Upper lobe of left lung (tissue), 4 donors: ENCODE measurements around the gene POLR2M.

Experiments
- CTCF ChIP-seq, 6 experiments: fragments of 450-650 bp in 4 of 6; fragments of 200-600 bp in 2 of 6; sonication (generic) in 2 of 6; IDR thresholded peaks; one replicate each; pipeline ENCODE4 v1.5.1; 2016 to 2019; ENCODE audit warnings: antibody characterized with exemption in 6 of 6
- POLR2A ChIP-seq, 4 donors: fragments of 450-650 bp; IDR thresholded peaks; one replicate each; pipeline ENCODE4 v1.5.1; 2016 to 2017; ENCODE audit warnings: antibody characterized with exemption in 4 of 4, mild to moderate bottlenecking in 2 of 4

DNA sequence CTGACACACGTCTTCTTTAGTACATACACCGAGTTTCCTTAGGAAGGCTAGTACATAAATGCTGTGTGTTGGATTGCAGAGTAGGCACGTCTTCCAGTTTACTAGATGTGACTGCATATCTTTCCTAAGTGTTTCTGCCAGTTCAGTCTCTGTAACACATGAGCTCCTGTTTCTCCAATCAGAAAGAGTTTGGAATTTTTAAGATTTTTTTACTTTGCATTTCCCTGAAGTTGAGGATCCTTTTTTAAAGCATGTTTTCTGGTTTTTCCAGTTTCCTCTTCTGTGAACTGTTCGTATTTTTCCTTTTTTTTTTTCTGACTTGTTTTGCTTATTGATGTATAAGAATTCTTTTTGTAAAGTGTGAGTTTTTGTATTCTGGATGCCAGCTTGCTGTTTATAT, 7.5 kb upstream of the POLR2M start:
- no peak for TF ChIP-seq CTCF (IDR thresholded peaks at IDR 0.05)
- TF ChIP-seq POLR2A (IDR thresholded peaks at IDR 0.05): no peak
